HFFc6 (cell line): ENCODE measurements around the gene PPTC7. TPM values are rescaled to one million over a fixed set of nuclear protein-coding genes. Genes with fewer than 3 reads are reported as not detected.

Experiments used
- DNase-seq: peaks from one replicate; pipeline ENCODE4 v3.0.0-alpha.2; 2018
- H3K27ac Mint-ChIP-seq: 2 replicates; pipeline ENCODE4 v1.8.0; 2020; ENCODE audit warnings: mild to moderate bottlenecking, mixed read lengths
- H3K27me3 Mint-ChIP-seq: 2 replicates; pipeline ENCODE4 v1.8.0; 2021; ENCODE audit warnings: mild to moderate bottlenecking, moderate library complexity, mixed read lengths; ENCODE audit not compliant: insufficient read depth
- H3K36me3 Mint-ChIP-seq: 2 replicates; pipeline ENCODE4 v1.8.0; 2021; ENCODE audit warnings: low read depth, mixed read lengths
- H3K4me1 Mint-ChIP-seq: 2 replicates; pipeline ENCODE4 v1.8.0; 2020; ENCODE audit warnings: low read depth, mixed read lengths
- H3K4me3 Mint-ChIP-seq: 2 replicates; pipeline ENCODE4 v1.8.0; 2020; ENCODE audit warnings: mild to moderate bottlenecking, moderate library complexity, mixed read lengths
- H3K9me3 Mint-ChIP-seq: 2 replicates; pipeline ENCODE4 v1.8.0; 2020; ENCODE audit warnings: mild to moderate bottlenecking, mixed read lengths
- CTCF ChIP-seq: fragments of 200-600 bp; sonication (generic); IDR thresholded peaks from 2 replicates; pipeline ENCODE4 v1.5.0; 2021; ENCODE audit warnings: antibody characterized with exemption, mild to moderate bottlenecking
- total RNA-seq, 6 experiments: library from RNA; stranded (reverse); fragmentation: NEBNext Ultra II Directional; extraction: Animal tissue kit (Norgen Biotek cat#: 25700); gene quantifications; 2 replicates in 1 of 6; 3 replicates in 5 of 6; pipeline ENCODE4 v1.2.3, GENCODE V29; 2021

The PPTC7 gene
- total RNA-seq, 6 experiments from 2014 or later, result 8.9 to 13.6 (median 12.0) TPM

- no peak overlapping the region for H3K4me3 Mint-ChIP-seq
- no peak for DNase-seq
- H3K27me3 Mint-ChIP-seq, result no peaks in the 10 kb centered on the region
These were observed 45.3 kb downstream of the PPTC7 start for GRCh38 chr12:110537605-110538409.

DNA sequence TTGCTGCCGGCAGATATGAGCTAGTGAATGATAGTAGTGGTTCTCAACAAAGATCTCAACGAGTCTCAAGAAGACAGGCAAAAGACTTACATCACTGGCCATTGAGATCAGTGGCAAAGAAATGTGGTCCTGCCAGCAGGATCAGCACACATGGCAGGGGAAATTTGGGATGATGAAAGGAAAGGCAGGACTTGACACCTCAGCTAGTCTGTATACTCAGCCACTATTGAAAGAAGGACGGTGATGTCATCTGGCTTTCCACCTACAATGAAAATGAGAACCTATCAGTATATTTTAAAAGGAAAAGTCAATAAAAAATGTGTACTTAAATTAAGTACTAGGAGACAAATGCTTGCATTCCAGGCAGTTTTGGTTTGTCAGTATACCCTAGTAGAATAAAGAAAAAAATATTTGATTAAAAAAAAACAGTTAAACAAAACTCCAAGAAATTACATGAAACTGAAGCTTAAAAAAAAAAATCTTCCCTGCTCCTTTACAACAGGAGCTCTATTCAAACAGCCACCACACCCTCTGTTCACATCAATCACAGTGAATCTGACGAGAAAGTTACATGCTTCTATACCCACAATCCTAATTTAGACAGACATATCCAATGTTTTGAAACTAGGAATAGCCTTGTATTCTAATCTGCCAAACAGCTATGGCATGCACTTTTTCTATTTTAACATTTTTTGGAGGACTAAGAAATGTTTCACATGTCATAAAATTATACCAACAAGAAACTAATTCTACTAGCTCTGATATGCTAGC, 46.1 kb downstream of the PPTC7 start:
- peaks cover 42% of the 10 kb centered on the region for H3K36me3 Mint-ChIP-seq
- H3K9me3 Mint-ChIP-seq, result no peaks in the 10 kb centered on the region
- H3K4me1 Mint-ChIP-seq, result peaks cover 68% of the 10 kb centered on the region
- H3K27me3 Mint-ChIP-seq, result no peaks in the 10 kb centered on the region
- no peak for DNase-seq
- no peak for TF ChIP-seq CTCF
- no peak overlapping the region for H3K27ac Mint-ChIP-seq
- H3K4me3 Mint-ChIP-seq, result no peak overlapping the region

More at GRCh38 chr12:110537605-110538409, 45.3 kb downstream of the PPTC7 start:
- H3K27ac Mint-ChIP-seq, result no peak overlapping the region; the same call in 1 of the 2 replicates
- no peak for TF ChIP-seq CTCF
- H3K36me3 Mint-ChIP-seq, result peaks cover 44% of the 10 kb centered on the region
- H3K4me1 Mint-ChIP-seq, result peaks cover 61% of the 10 kb centered on the region
- no peaks in the 10 kb centered on the region for H3K9me3 Mint-ChIP-seq

- Mint-ChIP-seq H3K4me1 (peaks cover 68% of the 10 kb centered on the region), H3K4me3 (no peak overlapping the region), H3K27me3 (no peaks in the 10 kb centered on the region)
These were observed 48.3 kb downstream of the PPTC7 start for GRCh38 chr12:110534811-110535210.

GRCh38 chr12:110533607-110534006, 49.5 kb downstream of the PPTC7 start:
- no peaks in the 10 kb centered on the region for H3K9me3 Mint-ChIP-seq
- no peak overlapping the region for H3K27ac Mint-ChIP-seq
- no peaks in the 10 kb centered on the region for H3K27me3 Mint-ChIP-seq
- H3K4me1 Mint-ChIP-seq, result peaks cover 56% of the 10 kb centered on the region
- peak; percentile 5 for DNase-seq
- no peak overlapping the region for H3K4me3 Mint-ChIP-seq
- TF ChIP-seq CTCF, result no peak
- peaks cover 43% of the 10 kb centered on the region for H3K36me3 Mint-ChIP-seq

More at GRCh38 chr12:110534811-110535210, 48.3 kb downstream of the PPTC7 start:
- no peak for DNase-seq
- Mint-ChIP-seq H3K9me3 (no peaks in the 10 kb centered on the region), H3K36me3 (peaks cover 45% of the 10 kb centered on the region), H3K27ac (no peak overlapping the region)
- no peak for TF ChIP-seq CTCF

DNA sequence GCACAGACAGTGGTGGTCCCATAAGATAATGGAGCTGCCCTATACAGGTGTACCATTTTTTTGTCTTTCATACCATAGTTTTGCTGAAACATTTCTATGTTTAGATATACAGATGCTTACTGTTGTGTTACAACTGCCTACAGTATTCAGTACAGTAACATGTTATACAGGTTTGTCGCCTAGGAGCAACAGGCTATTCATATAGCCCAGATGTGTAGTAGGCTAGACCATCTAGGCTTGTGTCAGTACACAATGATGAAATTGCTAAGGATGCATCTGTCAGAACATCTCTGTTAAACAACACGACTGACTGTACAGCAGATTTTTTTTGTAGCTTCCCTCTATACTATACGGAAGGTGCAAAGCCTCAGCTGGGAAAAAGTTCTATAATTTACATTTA, 50.5 kb downstream of the PPTC7 start:
- Mint-ChIP-seq H3K36me3 (peaks cover 39% of the 10 kb centered on the region), H3K4me3 (no peak overlapping the region), H3K27me3 (no peaks in the 10 kb centered on the region), H3K4me1 (peaks cover 47% of the 10 kb centered on the region), H3K27ac (no peak overlapping the region), H3K9me3 (no peaks in the 10 kb centered on the region)
- DNase-seq, result no peak
- no peak for TF ChIP-seq CTCF
